AG04450 (cell line): ENCODE results near the gene TSPYL4. TPM values are rescaled to one million over a fixed set of nuclear protein-coding genes. Genes with fewer than 3 reads are reported as not detected.

Experiments
- CTCF ChIA-PET: fragments of 300-600, 350-600 bp; formaldehyde crosslinking; extraction: SDS; loops from one replicate; lab custom pipeline; 2022; ENCODE audit warnings: antibody characterized with exemption, inconsistent platforms; lab: Charles Lee
- POLR2A ChIA-PET: fragments of 350-600 bp; formaldehyde crosslinking; extraction: SDS; loops from one replicate; lab custom pipeline; 2021; ENCODE audit warnings: antibody characterized with exemption, inconsistent platforms; lab: Yijun Ruan, JAX
- DNase-seq: peaks from one replicate; pipeline ENCODE4 v3.0.0-alpha.2; 2011; ENCODE audit warnings: low read depth, low spot score
- H3K27ac ChIP-seq: one replicate; pipeline ENCODE4 v1.5.1; 2012; ENCODE audit warnings: low read depth, low read length, control low read depth
- H3K27me3 ChIP-seq: one replicate; pipeline ENCODE4 v1.6.0; 2012; ENCODE audit warnings: low read length; ENCODE audit not compliant: control insufficient read depth, insufficient read depth
- H3K4me3 ChIP-seq: 2 replicates; pipeline ENCODE4 v1.5.1; 2011; ENCODE audit warnings: mild to moderate bottlenecking, low read depth, low read length, control low read depth
- H3K9me3 ChIP-seq: 2 replicates; pipeline ENCODE4 v1.5.1; 2012; ENCODE audit warnings: low read length; ENCODE audit not compliant: control insufficient read depth, insufficient read depth
- polyA plus RNA-seq: library from polyadenylated mRNA; depleted of rRNA; stranded (reverse); fragments of >200 nt; gene quantifications from 2 replicates; pipeline ENCODE4 v1.2.3, GENCODE V29; 2011
- TF ChIP-seq, protein P1 (sequence below): IDR thresholded peaks from 2 replicates; pipeline ENCODE4 v1.5.1; 2011; ENCODE audit warnings: low read depth, low read length, control low read depth, inconsistent platforms

The TSPYL4 gene
- polyA plus RNA-seq, 1 experiment, result 25.1 TPM

DNA sequence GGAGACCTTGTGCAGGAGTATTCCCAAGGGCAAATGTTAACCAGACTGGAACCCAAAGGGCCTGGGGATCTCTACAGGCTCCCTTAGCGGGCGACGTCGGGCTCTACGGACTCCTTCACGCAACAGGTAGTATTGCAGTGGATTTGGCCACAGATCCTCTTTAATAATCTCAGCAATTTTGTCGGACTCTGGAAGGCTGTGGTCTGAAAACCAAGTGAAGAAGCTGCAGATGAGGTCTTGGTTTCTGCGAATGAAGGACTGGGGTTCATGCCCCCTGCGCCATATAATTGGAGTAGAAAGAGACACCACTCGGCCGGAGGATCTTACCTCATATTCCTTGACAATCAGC, 24.6 kb upstream of the TSPYL4 start:
- peak overlapping the region; percentile 88 for H3K4me3 ChIP-seq
- TF ChIP-seq, protein P1, sequence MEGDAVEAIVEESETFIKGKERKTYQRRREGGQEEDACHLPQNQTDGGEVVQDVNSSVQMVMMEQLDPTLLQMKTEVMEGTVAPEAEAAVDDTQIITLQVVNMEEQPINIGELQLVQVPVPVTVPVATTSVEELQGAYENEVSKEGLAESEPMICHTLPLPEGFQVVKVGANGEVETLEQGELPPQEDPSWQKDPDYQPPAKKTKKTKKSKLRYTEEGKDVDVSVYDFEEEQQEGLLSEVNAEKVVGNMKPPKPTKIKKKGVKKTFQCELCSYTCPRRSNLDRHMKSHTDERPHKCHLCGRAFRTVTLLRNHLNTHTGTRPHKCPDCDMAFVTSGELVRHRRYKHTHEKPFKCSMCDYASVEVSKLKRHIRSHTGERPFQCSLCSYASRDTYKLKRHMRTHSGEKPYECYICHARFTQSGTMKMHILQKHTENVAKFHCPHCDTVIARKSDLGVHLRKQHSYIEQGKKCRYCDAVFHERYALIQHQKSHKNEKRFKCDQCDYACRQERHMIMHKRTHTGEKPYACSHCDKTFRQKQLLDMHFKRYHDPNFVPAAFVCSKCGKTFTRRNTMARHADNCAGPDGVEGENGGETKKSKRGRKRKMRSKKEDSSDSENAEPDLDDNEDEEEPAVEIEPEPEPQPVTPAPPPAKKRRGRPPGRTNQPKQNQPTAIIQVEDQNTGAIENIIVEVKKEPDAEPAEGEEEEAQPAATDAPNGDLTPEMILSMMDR, result no peak
- no peaks in the 10 kb centered on the region; the same call in 1 of the 2 replicates for H3K9me3 ChIP-seq
- ChIA-PET CTCF (interaction anchor here (3.0 to 5.4 kb wide), 4 partner anchors 9 to 282 kb away, joined by 15 to 66 read pairs (median 19); no protein-coding TSS in a partner anchor), POLR2A (interaction anchor here (1.4 to 2.5 kb wide), 2 partner anchors 10 to 93 kb away, joined by 3 to 15 read pairs; partner anchors contain the start of gene DSE)
- H3K27ac ChIP-seq, result no peak overlapping the region
- no peaks in the 10 kb centered on the region for H3K27me3 ChIP-seq
- DNase-seq, result no peak

DNA sequence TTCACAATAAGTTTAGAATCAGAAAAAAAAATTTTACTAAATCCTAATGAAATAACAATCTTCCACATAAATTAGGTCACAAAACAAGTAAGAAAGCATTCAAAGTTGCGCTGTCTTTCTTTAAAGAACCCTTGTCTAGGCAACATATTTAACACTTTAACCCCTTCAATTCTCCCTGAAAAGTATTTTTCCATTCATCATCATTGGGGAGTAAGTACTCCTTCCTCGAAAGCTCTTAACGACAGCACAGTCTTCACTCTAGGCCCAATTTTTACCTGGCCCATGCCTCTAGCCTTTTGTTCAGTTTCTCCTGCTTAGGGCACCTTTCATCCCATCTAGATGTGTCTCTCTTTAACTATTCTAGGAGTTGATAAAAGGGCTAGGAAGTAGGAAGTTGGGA, 23.2 kb upstream of the TSPYL4 start:
- no peak overlapping the region for H3K27ac ChIP-seq
- POLR2A ChIA-PET, result no interaction called here
- H3K27me3 ChIP-seq, result no peaks in the 10 kb centered on the region
- CTCF ChIA-PET, result interaction anchor here (0.6 to 5.4 kb wide), 7 partner anchors 8 to 301 kb away, joined by 4 to 66 read pairs (median 15); no protein-coding TSS in a partner anchor
- TF ChIP-seq, protein P1, result no peak
- no peaks in the 10 kb centered on the region; the same call in 1 of the 2 replicates for H3K9me3 ChIP-seq
- H3K4me3 ChIP-seq, result peak overlapping the region; percentile 88
- no peak for DNase-seq

DNA sequence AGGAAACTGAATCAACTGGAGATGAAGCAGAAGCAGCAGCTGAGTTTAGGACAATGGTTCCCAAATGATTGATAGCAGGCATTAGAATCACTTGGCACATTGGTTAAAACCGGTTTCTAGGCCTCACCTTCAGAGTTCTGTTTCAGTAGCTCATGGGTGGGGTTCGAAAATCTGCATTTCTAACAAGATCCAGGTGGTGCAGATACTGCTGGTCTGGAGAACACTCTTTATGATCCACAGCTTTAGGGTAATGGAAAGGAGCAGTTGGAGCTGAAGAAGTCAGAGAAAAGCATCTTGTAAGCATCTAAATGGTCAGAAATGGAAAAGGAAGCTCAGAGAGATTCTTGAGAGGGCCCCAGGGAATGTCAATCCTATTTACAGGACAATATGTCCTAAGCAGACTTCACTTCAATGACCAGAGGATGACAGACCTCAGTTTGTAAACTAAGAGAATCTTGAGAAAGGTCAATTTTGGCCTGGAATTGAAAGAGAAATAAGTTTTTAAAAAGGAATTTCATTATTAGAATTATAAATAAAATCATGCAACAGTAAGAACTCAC, 17.4 kb upstream of the TSPYL4 start:
- TF ChIP-seq, protein P1, result no peak
- Histone ChIP-seq H3K9me3 (no peaks in the 10 kb centered on the region), H3K27ac (no peak overlapping the region), H3K27me3 (no peaks in the 10 kb centered on the region), H3K4me3 (no peak overlapping the region)
- CTCF ChIA-PET, result interaction anchor here (0.6 to 5.5 kb wide), 8 partner anchors 17 to 299 kb away, joined by 3 to 160 read pairs (median 4); partner anchors contain the start of genes CALHM4 and FRK
- POLR2A ChIA-PET, result no interaction called here
- no peak for DNase-seq

DNA sequence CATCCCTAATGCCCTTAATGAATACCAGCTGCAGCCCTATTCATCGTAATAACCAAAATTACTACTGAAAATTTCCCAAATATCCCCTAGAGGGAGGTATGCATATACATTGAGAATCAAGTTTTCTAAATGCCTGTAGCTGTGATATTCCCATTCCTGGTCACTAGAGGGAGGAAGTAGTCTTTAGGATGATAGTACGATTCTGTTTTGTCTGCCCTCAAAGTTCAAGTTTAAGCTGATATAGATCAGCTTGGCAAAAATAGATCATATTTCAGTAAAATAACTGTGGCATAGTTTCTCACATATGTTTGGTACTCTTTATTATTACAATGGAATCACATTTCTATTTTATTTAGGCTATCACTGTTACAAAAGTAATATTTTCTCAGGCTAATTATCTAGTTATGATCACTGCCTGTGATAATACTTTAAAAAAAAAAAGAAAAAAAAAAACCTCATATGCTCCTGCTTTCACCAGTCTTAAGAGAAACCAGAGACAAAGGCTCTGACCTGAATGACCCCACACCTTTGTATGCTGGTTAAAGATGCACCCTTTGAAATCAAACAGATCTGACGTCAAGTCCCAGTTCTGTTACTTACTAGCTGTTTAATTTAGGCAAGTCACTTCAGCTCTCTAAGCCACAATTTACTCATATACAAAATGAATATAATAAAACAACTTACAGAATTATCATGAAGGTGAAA, 14.9 kb upstream of the TSPYL4 start:
- peak; percentile 65 for DNase-seq
- TF ChIP-seq, protein P1, result peak; percentile 96
- CTCF ChIA-PET, result interaction anchor here (0.6 to 5.5 kb wide), 92 partner anchors 10 to 651 kb away, joined by 3 to 160 read pairs (median 5); partner anchors contain the start of genes CALHM4, CALHM5, DSE and RSPH4A
- H3K27me3 ChIP-seq, result no peaks in the 10 kb centered on the region
- no peak overlapping the region for H3K4me3 ChIP-seq
- no peak overlapping the region for H3K27ac ChIP-seq
- POLR2A ChIA-PET, result interaction anchor here (0.6 to 1.5 kb wide), 5 partner anchors 10 to 302 kb away, joined by 3 to 4 read pairs (median 3); partner anchors contain the start of genes RWDD1, TSPYL1 and TSPYL4
- no peaks in the 10 kb centered on the region; the same call in 1 of the 2 replicates for H3K9me3 ChIP-seq
